ENCODE data around the gene POLR3K. TPM values are rescaled to one million over a fixed set of nuclear protein-coding genes. Genes with fewer than 3 reads are reported as not detected.

Gene POLR3K
- total RNA-seq, 2 donors from 2014 or later: 8.5 to 23.6 TPM

DNA sequence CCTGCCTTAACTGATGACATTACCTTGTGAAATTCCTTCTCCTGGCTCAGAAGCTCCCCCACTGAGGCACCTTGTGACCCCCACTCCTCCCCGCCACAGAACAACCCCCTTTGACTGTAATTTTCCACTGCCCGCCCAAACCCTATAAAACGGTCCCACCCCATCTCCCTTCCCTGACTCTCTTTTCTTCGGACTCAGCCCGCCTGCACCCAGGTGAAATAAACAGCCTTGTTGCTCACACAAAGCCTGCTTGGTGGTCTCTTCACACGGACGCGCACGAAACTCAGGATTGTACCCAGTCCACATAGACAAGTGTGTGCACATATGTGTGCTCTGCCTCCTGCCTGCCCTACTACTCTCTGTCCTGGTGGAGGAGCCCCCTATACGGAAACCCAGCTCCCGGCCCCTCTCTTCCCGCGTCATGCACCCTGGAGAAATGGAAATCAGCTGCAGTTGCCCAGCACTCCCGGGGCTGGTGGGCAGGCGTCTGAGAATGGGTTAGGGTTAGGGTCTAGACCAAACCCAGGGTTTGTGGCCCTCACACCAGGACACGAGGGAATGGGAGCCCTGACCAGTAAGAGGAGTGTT lies 21.4 kb upstream of the POLR3K start:
- peaks cover 31% of the 10 kb centered on the region for H3K4me1 ChIP-seq
- peak overlapping the region; percentile 96 for H3K27ac ChIP-seq
- H3K36me3 ChIP-seq: no peaks in the 10 kb centered on the region
- H3K27me3 ChIP-seq: no peaks in the 10 kb centered on the region
- DNase-seq: peak; percentile 44
- peak overlapping the region in 1 of 2 donors; percentile 19 for H3K9ac ChIP-seq (ENCODE audit: low read depth in 2 of 2, low read length in 2 of 2)
- no peak overlapping the region for H3K4me3 ChIP-seq
- H3K9me3 ChIP-seq: no peaks in the 10 kb centered on the region
- TF ChIP-seq, protein P1, sequence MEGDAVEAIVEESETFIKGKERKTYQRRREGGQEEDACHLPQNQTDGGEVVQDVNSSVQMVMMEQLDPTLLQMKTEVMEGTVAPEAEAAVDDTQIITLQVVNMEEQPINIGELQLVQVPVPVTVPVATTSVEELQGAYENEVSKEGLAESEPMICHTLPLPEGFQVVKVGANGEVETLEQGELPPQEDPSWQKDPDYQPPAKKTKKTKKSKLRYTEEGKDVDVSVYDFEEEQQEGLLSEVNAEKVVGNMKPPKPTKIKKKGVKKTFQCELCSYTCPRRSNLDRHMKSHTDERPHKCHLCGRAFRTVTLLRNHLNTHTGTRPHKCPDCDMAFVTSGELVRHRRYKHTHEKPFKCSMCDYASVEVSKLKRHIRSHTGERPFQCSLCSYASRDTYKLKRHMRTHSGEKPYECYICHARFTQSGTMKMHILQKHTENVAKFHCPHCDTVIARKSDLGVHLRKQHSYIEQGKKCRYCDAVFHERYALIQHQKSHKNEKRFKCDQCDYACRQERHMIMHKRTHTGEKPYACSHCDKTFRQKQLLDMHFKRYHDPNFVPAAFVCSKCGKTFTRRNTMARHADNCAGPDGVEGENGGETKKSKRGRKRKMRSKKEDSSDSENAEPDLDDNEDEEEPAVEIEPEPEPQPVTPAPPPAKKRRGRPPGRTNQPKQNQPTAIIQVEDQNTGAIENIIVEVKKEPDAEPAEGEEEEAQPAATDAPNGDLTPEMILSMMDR (IDR thresholded peaks at IDR 0.05): no peak
- intact Hi-C loops (cut with DNase I): no loop called here

DNA sequence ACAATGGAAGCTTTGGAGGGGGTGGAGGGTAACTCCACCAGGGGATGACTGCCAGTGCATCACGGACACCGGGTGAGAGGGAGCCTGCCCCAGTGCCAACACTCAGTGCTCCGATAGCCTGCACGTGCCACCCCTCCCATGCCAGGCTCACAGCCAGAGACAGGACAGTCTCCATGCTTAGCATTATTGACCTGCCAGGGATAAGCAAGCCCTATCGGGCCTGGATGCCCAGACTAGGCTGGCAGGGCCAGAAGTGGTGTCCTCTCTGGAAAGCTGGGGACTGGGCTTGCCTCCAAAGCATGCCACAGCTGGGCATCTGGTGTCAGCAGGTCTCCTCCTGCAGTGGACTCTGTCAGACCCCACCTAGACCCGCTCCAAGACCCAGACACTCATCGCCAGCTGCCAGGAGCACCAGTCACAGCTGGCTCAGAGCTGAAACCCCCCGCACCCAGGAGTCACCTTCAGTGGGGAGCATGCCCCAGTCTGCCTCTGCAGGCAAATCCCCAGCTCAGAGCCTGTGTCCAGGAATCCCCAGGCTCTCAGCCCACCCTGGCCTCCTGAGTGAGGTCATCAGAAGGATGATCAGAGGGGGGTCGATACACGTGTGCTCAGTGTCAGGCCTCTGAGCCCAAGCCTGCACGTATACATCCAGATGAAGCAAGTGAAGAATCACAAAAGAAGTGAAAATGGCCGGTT lies 20.8 kb upstream of the POLR3K start:
- Histone ChIP-seq H3K9ac (ENCODE audit: low read depth in 2 of 2, low read length in 2 of 2) (no peak overlapping the region), H3K36me3 (no peaks in the 10 kb centered on the region), H3K4me1 (peaks cover 31% of the 10 kb centered on the region), H3K4me3 (no peak overlapping the region), H3K27me3 (no peaks in the 10 kb centered on the region), H3K9me3 (no peaks in the 10 kb centered on the region), H3K27ac (peak overlapping the region; percentile 36)
- TF ChIP-seq, protein P1 (IDR thresholded peaks at IDR 0.05): no peak
- intact Hi-C loops (cut with DNase I): no loop called here
- no peak for DNase-seq

DNA sequence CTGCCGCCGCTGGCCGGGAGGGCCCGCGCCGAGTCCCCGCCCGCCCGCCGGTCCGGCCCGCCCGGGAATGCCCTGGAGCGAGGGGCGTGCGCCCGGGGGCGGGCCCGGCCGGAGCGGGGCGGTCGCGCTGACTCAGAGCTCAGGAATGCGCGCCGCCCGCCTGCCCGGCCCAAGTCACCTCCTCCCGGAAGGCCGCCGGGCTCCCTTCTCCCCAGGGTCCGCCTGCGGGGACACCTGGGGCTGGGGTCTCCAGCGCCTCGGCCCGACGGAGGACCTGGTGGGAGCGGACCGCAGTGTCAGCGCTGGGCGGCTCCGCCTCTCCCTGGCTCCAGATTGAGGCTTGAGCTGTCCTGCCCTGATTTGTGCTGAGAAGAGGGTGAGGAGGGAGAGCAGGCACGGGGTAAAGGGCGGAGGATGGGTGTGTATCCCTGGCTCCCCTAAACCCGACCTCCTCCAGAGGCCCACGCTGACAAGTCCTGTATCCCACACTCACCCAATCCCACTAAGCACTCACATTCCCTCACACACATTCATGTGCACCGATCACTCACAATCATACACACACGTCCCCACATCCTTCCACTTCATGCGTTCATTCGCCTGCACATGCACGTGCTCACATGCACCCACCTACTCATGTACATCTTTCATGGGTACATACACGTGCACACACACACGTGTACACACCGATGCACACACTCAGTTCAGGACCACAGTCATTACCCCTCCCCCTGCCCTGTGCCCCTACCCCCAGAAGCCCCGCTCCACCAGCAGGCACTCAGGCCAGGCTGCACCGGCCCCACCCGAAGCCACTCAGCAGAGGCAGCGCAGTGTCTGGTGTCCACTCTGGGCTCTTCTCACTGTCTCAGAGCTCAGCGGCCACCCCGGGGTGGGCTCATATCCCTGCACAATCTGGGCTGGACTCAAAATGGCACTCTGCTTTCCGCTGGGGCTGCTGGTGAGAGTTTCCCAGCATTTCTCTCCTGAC lies 19.4 kb upstream of the POLR3K start, which contains the start of gene RHBDF1:
RHBDF1 (minus strand) TSS at position 71 of the 988 bp plus-strand sequence. CDS start 7,616 bp downstream, outside the sequence.
- intact Hi-C loops (cut with DNase I): no loop called here

DNA sequence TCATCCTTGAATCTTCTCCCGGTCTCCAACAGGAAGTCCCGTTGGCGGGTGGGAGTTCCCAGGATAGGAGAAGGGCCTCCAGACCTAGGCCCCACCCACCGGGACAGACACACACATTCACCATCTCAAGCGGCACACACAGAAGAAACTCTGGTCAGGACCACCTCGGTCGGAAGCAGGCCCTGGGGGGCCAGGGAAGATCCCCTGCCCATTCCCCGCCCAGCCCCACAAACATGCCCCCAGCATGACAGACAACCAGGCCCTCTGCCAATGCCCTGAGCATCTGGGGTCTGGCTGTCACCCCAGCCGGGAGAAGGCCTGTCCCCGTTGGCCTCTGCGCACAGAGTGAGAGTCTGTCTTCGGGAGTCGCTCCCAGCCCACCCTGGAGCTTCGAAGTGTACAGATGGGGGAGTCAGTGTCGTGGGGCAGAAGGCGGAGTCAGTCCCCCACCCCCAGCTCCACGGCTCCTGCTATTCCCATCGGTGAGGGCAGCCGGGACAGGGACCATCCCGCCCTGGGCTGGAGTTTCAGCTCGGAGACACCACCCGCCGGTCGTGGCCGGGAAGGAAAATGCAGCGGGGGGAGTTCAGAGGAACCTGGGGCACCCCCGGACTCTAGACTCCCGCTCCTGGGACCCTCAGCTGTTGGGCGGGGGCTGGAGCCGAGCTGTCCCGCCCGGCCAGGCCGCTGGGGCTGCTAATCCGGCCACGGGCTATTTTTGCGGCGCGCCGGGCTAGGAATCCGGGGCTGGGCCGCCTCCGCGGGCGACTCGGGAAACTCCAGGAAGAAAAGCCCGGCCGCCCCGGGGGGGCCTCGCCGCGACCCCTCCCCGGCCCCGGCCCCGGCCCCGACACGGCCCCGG lies 18.4 kb upstream of the POLR3K start:
- Histone ChIP-seq H3K27me3 (no peaks in the 10 kb centered on the region), H3K27ac (peak overlapping the region; percentile 71), H3K4me3 (peak overlapping the region; percentile 56), H3K36me3 (no peaks in the 10 kb centered on the region), H3K9me3 (no peaks in the 10 kb centered on the region), H3K9ac (ENCODE audit: low read depth in 2 of 2, low read length in 2 of 2) (peak overlapping the region; percentile 64 to 84), H3K4me1 (peaks cover 23% of the 10 kb centered on the region)
- TF ChIP-seq, protein P1 (IDR thresholded peaks at IDR 0.05): no peak
- intact Hi-C loops (cut with DNase I): no loop called here
- peak; percentile 91 for DNase-seq

More for the DNA sequence above, 19.4 kb upstream of the POLR3K start, which contains the start of gene RHBDF1:
- Histone ChIP-seq H3K4me3 (peak within 1 kb of the TSS; percentile 56), H3K9ac (ENCODE audit: low read depth in 2 of 2, low read length in 2 of 2) (peak within 1 kb of the TSS; percentile 74 to 84), H3K36me3 (no peaks in the 10 kb centered on the region), H3K27me3 (no peaks in the 10 kb centered on the region), H3K27ac (peak within 1 kb of the TSS; percentile 71), H3K4me1 (peaks cover 31% of the 10 kb centered on the region), H3K9me3 (no peaks in the 10 kb centered on the region)
- TF ChIP-seq, protein P1 (IDR thresholded peaks at IDR 0.05): no peak
- DNase-seq: peak; percentile 73
